ENCODE results near the gene EPC2. TPM values are rescaled to one million over a fixed set of nuclear protein-coding genes. Genes with fewer than 3 reads are reported as not detected.

The EPC2 gene
- total RNA-seq, 1 experiment from 2014 or later, result 33.4 TPM

DNA sequence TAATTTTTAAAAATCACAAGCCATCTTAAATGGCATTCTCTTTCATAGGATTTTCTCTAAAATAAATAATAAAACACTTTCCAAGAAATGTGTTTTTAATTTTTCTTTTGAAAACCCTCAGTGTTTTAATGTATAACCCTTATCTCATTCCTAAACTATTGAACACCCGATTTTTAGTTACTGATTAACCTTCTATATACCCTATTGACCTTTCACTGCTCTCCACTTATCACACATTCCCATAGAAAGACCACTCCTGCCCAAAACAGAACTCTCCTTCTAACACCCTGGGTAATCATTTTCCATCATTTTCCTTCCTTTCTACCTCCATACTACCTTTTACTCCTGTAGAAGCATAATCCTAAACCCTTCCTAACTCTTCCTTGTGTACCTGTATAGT, 102.4 kb downstream of the EPC2 start:
- BruUV-seq (replicated peaks), result no TSS peak
- intact Hi-C loops (cut with micrococcal nuclease), result no loop called here
- H3K4me3 Mint-ChIP-seq (ENCODE audit: unreplicated experiment), result no peak overlapping the region

GRCh38 chr2:148751907-148752306, 107.4 kb downstream of the EPC2 start:
- intact Hi-C loops (cut with micrococcal nuclease), result loop anchor here (10.0 kb wide), 1 partner anchor 107 kb away; the partner anchor contains the start of gene EPC2
- Mint-ChIP-seq H3K27ac (ENCODE audit: low read depth, unreplicated experiment) (no peak overlapping the region), H3K4me1 (ENCODE audit: insufficient read depth, unreplicated experiment) (peaks cover 15% of the 10 kb centered on the region), H3K27me3 (ENCODE audit: insufficient read depth, unreplicated experiment) (no peaks in the 10 kb centered on the region), H3K36me3 (ENCODE audit: insufficient read depth, unreplicated experiment) (peaks cover 21% of the 10 kb centered on the region), H3K9me3 (ENCODE audit: unreplicated experiment) (no peaks in the 10 kb centered on the region), H3K4me3 (ENCODE audit: unreplicated experiment) (no peak overlapping the region)
- no peak for DNase-seq (ENCODE audit: unreplicated experiment)
- no TSS peak for BruUV-seq (replicated peaks)
- ChIA-PET CTCF (interaction anchor here (0.5 kb wide), 2 partner anchors 171 to 815 kb away, joined by 3 read pairs; no protein-coding TSS in a partner anchor), POLR2A (interaction anchor here (0.8 to 1.4 kb wide), 3 partner anchors 9 to 109 kb away, joined by 3 to 4 read pairs (median 3); no protein-coding TSS in a partner anchor)
- TF ChIP-seq, protein P1, sequence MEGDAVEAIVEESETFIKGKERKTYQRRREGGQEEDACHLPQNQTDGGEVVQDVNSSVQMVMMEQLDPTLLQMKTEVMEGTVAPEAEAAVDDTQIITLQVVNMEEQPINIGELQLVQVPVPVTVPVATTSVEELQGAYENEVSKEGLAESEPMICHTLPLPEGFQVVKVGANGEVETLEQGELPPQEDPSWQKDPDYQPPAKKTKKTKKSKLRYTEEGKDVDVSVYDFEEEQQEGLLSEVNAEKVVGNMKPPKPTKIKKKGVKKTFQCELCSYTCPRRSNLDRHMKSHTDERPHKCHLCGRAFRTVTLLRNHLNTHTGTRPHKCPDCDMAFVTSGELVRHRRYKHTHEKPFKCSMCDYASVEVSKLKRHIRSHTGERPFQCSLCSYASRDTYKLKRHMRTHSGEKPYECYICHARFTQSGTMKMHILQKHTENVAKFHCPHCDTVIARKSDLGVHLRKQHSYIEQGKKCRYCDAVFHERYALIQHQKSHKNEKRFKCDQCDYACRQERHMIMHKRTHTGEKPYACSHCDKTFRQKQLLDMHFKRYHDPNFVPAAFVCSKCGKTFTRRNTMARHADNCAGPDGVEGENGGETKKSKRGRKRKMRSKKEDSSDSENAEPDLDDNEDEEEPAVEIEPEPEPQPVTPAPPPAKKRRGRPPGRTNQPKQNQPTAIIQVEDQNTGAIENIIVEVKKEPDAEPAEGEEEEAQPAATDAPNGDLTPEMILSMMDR (IDR thresholded peaks at IDR 0.05; ENCODE audit: unreplicated experiment), result no peak

More for the DNA sequence above, 102.4 kb downstream of the EPC2 start:
- CTCF ChIA-PET, result no interaction called here
- peaks cover 9% of the 10 kb centered on the region for H3K36me3 Mint-ChIP-seq (ENCODE audit: insufficient read depth, unreplicated experiment)
- no peak for DNase-seq (ENCODE audit: unreplicated experiment)
- TF ChIP-seq, protein P1 (IDR thresholded peaks at IDR 0.05; ENCODE audit: unreplicated experiment), result no peak
- no peaks in the 10 kb centered on the region for H3K9me3 Mint-ChIP-seq (ENCODE audit: unreplicated experiment)
- POLR2A ChIA-PET, result no interaction called here
- H3K4me1 Mint-ChIP-seq (ENCODE audit: insufficient read depth, unreplicated experiment), result peaks cover 5% of the 10 kb centered on the region
- no peak overlapping the region for H3K27ac Mint-ChIP-seq (ENCODE audit: low read depth, unreplicated experiment)
- no peaks in the 10 kb centered on the region for H3K27me3 Mint-ChIP-seq (ENCODE audit: insufficient read depth, unreplicated experiment)

GRCh38 chr2:148752977-148753376, 108.4 kb downstream of the EPC2 start:
- BruUV-seq (replicated peaks), result no TSS peak
- peaks cover 13% of the 10 kb centered on the region for H3K4me1 Mint-ChIP-seq (ENCODE audit: insufficient read depth, unreplicated experiment)
- H3K4me3 Mint-ChIP-seq (ENCODE audit: unreplicated experiment), result no peak overlapping the region
- H3K27ac Mint-ChIP-seq (ENCODE audit: low read depth, unreplicated experiment), result no peak overlapping the region
- ChIA-PET POLR2A (interaction anchor here (1.4 kb wide), 1 partner anchor 110 kb away, joined by 3 read pairs; no protein-coding TSS in a partner anchor), CTCF (interaction anchor here (0.6 to 0.7 kb wide), 2 partner anchors 266 to 632 kb away, joined by 3 to 4 read pairs; no protein-coding TSS in a partner anchor)
- no peaks in the 10 kb centered on the region for H3K27me3 Mint-ChIP-seq (ENCODE audit: insufficient read depth, unreplicated experiment)
- TF ChIP-seq, protein P1 (IDR thresholded peaks at IDR 0.05; ENCODE audit: unreplicated experiment), result no peak
- peaks cover 28% of the 10 kb centered on the region for H3K36me3 Mint-ChIP-seq (ENCODE audit: insufficient read depth, unreplicated experiment)
- H3K9me3 Mint-ChIP-seq (ENCODE audit: unreplicated experiment), result no peaks in the 10 kb centered on the region
- intact Hi-C loops (cut with micrococcal nuclease), result loop anchor here (10.0 kb wide), 1 partner anchor 108 kb away; the partner anchor contains the start of gene EPC2
- DNase-seq (ENCODE audit: unreplicated experiment), result no peak

DNA sequence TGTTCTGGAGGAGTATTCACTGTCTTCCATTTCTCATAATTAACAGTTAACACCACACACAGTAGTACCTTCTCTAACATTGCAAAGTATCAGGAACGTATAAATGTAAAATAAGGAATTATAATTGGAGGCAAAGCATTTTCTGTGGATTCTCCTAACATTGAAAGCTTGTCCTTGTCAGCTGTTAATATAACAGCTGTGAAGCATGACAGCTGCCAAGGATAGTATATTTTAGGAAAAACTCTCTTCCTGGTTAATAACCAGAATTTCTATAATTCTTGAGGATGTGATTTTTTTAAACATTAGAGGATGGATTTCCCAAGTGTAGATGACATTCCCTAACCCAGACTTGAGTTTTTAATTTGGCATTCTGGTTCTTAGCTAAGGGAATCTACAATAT, 110.3 kb downstream of the EPC2 start:
- Mint-ChIP-seq H3K4me1 (ENCODE audit: insufficient read depth, unreplicated experiment) (peaks cover 13% of the 10 kb centered on the region), H3K9me3 (ENCODE audit: unreplicated experiment) (no peaks in the 10 kb centered on the region), H3K27ac (ENCODE audit: low read depth, unreplicated experiment) (no peak overlapping the region), H3K27me3 (ENCODE audit: insufficient read depth, unreplicated experiment) (no peaks in the 10 kb centered on the region), H3K36me3 (ENCODE audit: insufficient read depth, unreplicated experiment) (peaks cover 36% of the 10 kb centered on the region), H3K4me3 (ENCODE audit: unreplicated experiment) (no peak overlapping the region)
- no TSS peak for BruUV-seq (replicated peaks)
- TF ChIP-seq, protein P1 (IDR thresholded peaks at IDR 0.05; ENCODE audit: unreplicated experiment), result no peak
- intact Hi-C loops (cut with micrococcal nuclease), result loop anchor here (10.0 kb wide), 1 partner anchor 110 kb away; the partner anchor contains the start of gene EPC2
- DNase-seq (ENCODE audit: unreplicated experiment), result no peak
- POLR2A ChIA-PET, result no interaction called here
- CTCF ChIA-PET, result no interaction called here

Data from MCF 10A (cell line).